HG03097 (cell line): ENCODE data around the gene SYT7.

Experiments
- ATAC-seq: cut with Tn5 transposase; IDR thresholded peaks from one replicate; pipeline ENCODE4 v1.9.1; 2021; ENCODE audit not compliant: unreplicated experiment, low FRiP score

SYT7 gene

DNA sequence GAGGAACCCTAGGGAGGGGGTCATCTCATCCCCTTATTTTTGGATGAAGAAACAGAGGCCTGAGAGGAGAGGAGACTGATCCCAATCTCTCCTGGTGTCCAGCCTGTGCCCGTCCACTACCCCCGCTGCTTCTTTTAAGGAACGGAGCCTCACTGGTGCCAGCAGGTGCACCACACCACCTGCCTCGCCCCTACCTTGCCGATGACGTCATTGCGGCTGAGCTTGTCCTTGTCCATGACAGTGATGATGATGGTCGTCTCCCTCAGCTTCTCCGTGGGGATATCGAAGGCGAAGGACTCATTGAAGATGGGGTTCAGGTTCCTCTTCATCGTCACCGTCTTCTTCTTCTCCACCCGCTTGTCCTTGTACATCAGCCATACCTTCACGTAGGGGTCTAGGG lies 58.0 kb downstream of the SYT7 start:
- ATAC-seq = no peak

DNA sequence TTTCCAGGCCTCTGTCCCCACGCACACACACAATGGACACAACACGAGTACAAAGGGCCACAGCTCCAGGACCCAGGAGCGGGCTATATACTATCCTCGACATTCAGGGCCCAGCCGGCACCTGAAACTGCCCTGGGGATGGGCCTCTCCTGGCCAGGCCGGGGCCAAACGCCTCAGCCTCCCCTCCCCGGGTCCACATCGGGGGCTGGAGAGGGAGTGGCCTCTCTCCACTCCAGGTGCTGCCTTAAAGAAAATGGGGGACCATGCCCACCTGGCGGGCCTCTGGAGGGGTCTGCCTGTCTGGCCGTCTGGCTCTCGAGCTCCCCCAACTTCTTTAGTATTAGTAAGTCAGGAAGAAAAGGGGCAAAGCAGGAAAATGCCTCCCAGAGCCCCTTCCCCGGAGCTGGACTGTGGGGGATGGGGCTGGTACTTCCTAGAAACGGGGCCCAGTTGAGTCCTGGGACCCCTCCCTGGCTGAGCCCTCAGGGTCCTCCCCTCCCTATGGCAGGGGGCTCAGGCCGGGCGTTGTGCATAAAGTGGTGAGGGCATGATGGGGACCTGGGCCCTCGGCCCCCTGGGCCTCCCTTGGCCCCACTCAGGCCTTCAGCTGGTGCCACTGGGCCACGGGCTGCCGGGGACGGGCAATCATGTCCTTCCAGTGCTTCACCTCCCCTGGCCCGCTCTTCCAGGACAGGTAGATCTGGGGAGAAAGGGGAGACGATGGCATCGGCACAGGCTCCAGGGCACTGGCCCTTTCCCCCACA lies 62.7 kb downstream of the SYT7 start:
- ATAC-seq = no peak

DNA sequence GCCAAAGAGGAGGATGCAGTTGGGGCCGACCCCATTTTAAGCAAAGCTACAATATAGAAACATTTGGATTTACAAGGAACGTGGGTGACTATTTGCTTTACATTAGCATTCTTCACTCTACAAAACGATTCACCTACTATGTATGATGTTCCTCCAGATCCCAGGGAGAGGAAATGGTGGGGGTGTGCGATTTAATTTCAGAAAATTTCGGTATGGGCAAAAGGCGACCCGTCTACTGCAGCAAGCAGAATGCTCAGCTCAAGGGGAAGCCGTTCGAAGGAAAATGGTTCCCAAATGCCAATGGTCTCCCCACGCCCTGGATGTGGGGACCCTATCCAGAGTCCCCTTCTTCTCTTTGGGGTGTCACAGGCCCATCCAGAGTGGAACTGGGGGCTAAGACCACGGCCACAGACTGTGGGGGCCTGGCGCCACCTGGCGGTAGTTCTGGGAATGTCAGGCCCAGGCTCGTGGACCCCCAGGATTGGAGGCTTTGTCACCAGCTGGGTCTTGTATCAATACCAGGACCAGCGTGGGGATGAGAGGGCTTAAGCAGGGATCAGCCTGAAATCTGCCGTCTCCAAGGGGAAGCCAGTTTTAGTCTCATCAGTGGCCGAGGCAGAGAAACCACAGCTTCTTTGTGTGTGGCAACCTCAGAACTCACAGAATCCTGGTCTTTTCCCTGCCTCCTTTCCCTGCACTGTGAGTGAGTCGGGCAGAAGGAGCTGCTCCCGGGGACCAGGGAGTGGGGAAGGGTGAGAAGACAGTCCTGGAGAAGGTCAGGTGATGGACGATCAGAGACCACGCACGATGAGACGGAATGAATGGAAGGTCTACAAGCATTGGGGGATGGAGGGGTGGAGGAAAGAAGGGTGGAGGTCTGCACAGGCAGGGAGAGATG lies 64.0 kb downstream of the SYT7 start:
- ATAC-seq = no peak

DNA sequence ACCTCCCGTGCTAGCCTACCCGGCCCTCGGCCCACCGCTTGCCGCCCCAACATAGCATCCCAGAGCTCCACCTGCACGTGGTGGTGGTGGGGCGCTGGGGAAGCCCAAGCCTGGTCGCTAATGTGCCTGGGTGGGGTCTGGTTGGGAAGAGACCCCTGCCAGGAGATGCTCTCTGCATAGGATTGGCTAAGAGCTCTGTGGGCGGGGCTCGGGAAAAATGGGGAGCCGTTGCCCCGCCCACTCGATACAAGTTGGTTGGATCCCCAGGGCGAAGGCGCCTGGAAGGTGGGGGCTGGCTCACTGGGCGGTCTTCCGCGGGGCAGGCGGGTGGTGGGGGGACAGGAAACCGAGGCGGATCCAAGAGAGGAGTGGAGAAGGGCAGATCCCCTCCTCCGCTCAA lies 64.7 kb downstream of the SYT7 start:
- no peak for ATAC-seq

DNA sequence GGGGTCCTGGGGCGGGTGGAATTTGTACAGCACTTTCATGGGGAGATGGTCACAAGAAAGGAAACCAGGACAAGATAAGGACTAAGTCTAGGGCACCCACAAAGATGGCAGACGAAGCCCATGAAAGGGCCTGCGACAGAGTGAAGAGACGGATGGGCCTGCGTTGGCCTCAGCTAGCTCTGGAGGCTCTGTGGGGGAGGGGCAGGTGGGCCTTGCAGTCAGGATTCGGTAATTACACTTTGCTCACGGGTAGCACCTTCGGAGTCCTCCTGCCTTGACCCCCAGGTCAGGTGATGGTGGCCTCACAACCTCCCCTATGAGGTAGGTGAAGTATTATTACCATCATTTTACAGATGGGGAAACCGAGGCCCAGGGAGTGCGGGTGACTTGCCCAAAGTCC lies 65.2 kb downstream of the SYT7 start:
- ATAC-seq = no peak

DNA sequence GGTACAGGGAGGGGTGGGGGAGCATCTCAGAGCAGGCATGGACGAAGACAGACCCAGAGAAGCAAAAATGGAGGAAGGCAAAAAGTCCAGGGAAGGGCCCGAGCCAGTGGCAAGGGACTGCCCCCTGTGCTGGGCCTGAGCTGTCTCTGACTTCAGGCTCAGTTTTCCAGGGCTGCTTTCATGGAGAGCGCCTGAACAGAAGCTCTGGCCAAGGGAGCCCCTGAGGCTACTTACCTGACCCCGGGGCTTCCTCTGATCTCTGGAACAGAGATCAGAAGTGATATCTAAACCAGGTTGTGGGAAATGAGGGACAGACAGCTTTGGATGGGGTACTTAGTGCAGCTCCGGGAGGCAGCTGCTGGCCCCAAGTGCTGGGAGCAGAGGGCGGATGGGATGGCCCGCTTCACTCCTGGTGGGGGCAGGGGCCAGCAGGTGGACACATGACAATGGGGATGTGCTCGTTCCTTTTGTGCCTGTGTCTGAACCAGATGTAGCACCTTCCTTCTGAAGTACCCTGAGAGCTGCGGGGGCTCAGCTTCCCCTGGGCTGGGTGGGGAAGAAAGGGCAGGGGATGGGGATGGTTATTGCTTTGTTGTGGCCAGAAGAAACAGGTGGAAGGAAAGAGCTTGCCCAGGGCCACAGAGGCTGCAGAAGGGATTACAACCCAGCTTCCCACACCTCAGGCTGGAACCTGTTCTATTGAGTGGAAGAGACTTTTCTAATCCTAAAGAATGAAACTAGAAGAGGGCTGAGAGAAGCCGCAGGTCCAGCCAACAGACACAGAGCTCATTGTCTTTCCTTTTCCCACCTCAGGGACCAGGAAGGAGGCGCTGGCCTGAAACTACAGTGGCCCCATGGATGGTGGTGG lies 66.6 kb downstream of the SYT7 start:
- no peak for ATAC-seq

DNA sequence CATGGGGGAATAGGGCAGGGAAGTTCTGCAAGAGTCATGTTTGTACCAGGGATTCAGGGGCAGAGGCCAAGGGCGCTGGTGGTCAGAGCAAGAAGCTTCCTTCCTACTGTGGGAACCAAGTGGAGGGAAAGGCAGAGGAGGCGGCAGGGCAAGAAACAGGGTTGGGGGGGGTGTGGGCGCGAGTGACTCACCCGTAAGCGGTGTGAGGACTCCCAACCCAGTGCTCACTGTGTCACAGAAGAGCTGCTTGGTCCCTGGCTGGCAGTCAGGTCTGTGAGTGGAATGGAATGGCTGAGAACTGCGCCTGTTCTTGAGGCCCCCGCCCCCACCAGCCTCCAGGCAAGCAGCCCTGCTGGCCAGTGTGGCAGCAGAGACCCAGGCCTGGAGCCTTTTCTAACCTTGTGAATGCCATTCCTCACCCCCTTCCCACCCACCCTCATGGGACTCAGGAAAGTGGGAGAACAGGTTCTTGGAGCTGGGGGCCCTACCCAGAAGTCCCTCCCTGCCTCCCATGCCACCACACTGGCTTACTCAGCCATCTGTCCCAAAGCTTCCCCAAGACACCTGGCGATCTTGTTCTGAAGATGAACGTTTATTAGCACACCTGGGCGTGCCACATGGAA lies 67.6 kb downstream of the SYT7 start:
- ATAC-seq = no peak

DNA sequence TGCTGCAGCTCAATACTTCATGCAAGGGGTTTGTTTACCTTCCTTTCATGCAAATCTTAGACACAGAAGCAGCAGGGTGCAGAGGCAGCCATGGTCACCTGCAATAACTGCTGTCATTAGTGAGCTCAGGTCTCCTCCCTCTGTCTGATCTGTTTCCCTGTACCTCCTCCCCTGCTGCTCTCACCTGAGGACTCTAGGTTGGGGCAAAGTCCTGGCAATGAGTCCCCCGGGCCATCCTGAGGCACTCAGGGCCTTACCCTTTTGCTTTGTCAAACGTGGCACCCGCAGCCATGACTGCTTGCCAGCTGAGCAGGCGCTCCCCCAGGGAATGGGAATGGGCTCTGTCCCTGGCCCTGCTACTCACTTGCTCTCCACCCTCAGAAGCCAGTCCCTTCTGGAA lies 68.4 kb downstream of the SYT7 start:
- ATAC-seq = no peak

DNA sequence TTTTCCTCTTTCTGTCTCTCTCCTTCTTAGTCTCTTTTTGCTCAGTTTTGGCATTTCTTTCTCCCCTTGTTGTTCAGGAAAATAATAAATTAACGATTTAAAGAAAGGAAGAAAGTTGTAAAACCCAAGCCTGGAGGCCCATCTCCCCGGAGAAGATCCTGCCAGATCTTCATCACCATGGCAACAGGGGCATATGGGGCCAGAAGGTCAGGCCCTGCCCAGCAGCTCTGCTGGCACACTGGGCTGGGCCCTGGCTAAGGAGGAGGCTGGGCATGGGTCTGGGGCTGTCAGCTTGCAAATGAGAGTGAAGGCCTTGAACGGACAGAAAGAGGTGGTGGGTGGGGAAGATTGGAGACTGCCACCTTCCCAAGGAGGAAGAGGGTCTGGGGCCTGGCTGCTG lies 69.5 kb downstream of the SYT7 start:
- ATAC-seq = no peak

DNA sequence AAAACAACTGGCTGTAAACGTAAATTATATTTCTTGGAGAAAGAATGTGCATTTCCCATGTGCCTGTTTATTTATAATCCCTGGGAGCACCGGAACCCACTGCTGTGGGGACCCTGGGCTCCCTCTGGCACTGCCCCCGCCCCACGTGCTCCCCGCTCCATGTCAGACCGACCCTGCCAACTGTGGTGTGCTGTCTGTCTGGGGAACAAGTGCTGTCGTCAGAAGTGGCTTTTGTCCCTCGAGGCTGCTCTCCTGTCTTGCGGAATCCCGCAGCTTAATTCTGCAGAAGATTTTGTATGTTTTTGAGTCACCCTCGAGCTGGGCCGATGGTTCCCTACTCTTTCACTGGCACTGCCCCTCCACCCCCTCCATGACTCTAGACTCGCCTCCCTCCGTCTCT lies 69.9 kb downstream of the SYT7 start:
- ATAC-seq = no peak

DNA sequence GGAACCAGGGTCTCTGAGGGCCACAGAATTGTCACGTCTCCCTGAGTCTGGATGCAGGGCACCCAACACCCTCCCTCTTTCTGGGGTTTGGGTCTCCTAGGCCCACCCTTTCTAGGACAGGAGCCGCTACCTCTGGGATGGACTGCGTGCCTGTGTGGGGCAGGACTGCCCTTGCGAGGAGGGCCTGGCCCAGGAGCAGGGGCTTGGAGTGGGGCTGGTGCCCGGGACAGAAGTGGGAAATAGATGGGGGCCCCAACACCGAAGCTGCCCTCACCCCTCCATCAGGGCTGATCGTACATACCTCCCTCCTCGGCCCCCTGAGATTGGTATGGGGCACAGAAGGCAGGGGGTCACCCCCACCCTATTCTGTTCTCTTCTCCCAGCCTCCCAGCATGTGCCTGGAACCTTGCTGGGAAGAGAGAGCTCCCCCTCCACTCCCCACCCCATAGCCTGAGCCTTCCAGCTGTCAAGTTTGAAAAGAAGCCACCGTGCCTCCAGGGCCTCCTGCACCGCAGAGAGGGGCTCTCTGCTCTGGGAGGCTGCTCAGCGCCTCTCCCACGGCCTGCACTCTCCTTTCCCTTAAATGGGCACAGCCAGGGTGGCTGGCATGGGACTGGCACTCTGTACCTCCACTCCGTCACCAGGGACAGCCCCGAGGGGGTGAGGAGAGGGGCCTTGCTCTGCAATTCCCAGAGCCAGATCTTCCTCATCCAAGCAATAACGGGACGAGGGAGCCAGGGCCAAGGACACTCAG lies 70.5 kb downstream of the SYT7 start:
- ATAC-seq = no peak

DNA sequence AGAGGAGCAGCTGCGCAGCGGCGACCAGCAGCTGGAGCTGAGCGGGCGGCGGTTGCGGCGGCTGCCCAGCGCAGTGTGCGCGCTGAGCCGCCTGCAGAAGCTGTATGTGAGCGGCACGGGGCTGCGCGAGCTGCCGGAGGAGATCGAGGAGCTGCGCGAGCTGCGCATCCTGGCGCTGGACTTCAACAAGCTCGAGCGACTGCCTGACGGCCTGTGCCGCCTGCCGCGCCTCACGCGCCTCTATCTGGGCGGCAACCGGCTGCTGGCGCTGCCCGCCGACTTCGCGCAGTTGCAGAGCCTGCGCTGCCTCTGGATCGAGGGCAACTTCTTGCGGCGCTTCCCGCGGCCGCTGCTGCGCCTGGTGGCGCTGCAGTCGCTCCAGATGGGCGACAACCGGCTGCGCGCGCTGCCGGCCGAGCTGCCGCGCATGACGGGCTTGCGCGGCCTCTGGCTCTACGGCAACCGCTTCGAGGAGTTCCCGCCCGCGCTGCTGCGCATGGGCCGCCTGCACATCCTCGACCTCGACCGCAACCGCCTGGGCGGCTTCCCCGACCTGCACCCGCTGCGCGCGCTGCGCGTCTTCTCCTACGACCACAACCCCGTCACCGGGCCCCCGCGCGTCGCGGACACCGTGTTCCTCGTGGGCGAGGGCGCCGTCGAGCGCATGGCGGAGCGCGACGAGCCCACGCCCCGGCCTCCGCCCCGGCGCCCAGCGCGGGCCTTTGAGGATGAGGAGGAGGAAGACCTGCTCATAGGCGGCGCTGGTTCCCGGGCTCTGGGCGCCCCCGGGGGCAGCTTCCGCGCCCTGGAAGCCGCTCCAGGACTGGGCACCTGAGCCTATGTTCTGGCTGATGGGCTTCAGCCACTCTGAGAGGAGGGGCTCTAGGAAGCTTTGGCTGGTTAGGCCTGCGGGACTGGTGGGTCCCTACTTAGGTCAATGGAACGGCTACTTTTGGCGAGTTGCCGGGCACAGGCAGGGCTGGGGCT lies 71.5 kb downstream of the SYT7 start:
- peak; percentile 57 for ATAC-seq

DNA sequence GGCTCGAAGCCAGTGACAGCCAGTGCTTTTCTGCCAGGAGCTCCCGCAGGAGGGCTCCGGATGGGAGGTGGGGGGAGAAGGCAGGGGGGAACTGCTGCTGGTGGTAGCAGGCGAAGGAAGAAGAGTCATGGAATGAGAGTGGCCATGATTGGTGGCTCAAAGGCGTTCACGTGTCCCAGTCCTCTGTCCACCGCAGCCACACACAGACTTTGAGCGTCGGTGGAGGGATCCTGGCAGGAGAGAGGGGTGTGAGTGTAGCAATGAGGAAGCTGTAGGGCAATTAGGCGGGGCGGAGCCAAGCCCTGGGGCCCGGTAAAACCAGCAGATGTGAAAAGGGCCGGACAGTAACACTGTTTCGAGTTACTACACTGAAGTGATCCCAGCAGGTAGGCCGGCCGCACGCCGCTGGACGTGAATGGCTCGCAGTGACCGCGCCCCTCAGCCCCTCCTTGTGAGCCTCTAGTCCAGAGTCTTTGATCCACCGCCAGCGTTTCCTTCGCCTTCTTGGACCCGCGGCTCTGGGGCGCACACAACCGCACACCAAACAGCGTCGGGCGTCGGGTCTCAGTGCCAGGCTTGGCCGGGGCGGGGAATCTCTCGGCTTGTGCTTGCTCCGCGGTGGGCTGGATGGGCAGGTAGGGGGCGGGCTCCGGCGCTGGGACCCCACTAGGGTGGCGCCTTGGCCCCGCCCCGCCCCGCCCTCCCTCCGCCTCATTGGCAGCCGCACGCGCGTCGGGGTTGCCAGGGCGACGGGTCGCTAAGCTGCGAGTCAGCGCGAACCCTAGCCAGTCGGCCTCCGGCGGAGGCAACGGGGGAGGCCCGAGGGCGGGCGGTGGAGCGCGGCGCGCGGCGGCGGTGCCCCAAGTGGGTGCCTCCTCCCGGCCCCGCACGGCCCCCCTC lies 72.7 kb downstream of the SYT7 start, which contains the start of gene LRRC10B:
TSS of gene LRRC10B (plus strand) at position 788 of the 900 bp plus-strand sequence. CDS start 250 bp downstream, outside the sequence.
- no peak for ATAC-seq

DNA sequence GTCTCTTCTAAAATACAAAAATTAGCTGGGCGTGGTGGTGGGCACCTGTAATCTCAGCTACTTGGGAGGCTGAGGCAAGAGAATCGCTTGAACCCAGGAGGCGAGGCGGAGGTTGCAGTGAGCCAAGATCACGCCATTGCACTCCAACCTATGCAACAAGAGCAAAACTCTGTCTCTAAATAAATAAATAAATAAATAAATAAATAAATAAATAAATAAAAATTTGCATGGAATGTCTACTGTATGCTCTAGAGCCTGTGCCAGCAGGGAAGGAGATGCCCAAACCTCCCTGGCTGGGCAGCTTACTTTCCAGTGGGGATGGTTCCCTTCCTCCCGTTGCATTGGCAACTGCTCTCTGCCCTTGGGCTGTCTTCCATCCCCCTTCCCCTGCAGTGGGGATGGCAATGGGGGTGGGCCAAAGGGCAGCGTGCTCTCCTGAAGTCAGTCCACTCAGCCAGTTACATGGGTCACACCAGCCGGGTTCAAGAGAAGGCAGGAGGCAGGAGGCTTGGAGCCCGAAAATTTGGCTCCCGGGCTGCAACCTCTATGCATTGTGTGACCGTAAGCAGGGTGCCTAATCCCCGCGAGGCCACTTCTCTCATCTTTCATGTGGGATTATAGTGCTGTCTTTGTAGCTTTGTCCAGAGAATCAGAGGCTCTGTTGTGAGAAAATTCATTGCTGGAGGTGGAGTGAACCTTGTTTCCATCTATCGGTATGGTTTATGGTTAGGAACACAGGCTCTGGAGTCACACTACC lies 73.7 kb downstream of the SYT7 start:
- ATAC-seq = no peak

DNA sequence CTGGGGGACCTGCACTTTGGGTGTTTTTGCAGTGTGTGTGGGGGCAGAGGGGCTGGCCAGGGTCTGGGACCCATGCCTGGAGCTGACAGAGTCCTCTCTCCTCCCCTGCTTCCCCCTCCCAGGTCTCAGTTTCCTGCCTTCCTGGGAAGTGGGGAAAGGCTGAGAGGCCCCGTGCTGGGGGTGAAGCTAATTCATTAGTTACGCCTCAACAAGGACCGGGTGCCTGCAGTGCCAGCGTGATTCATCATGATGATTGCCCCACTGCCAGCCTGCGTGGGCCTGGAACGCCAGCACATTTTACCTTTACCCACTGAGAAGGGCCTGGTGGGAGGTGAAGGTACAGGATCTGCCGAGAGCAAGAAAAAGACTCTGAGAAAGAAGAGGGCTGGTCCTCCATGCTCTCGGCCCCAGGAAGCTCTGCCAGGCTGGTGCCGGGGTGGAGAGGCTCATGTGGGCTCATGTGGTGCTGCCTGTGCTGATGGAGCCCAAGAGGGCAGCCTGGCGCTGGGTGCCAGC lies 75.2 kb downstream of the SYT7 start:
- ATAC-seq = no peak

DNA sequence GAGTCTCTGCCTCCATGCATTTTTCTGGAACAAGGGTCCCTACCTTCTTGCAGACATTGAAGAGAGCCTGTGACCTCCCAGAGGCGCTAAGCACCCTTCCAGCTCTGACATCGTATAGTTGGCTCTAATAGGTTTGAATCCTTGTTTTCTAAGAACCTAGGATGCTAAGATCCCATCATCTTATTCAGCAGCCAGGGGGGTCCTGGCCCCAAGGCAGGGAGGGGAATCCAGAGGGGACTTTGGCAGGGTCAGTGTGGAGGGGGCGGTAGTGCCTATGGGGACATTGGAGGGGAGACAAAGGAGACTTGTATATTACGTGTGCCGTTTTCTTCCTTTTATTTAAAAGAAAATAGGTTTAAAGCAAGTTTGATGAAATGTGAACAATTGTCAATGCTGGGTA lies 75.8 kb downstream of the SYT7 start:
- no peak for ATAC-seq
